COR-L47 (cell line): ENCODE measurements around the gene CALM3.
"Not testable (repeated sequence)": the region's sequence is repeated elsewhere in the genome, so short reads cannot be mapped to it uniquely, and the experiment has no call there.

Experiments
- DNase-seq: peaks from one replicate; lab custom pipeline; 2025; lab: John Stamatoyannopoulos, UW

CALM3 gene

GRCh38 chr19:46615966-46616365, 14.8 kb downstream of the CALM3 start:
- DNase-seq, result no peak

- DNase-seq, result peak; percentile 70
These were observed 15.6 kb downstream of the CALM3 start for GRCh38 chr19:46616631-46617322.

GRCh38 chr19:46617601-46618000, 16.5 kb downstream of the CALM3 start:
- no peak for DNase-seq

- peak; percentile 58 for DNase-seq
These were observed 17.6 kb downstream of the CALM3 start for GRCh38 chr19:46618670-46619231.

- DNase-seq, result no peak
These were observed 19.1 kb downstream of the CALM3 start for GRCh38 chr19:46620267-46620666.

- DNase-seq, result no peak
These were observed 19.6 kb downstream of the CALM3 start for GRCh38 chr19:46620716-46621115.

GRCh38 chr19:46621191-46622117, 20.3 kb downstream of the CALM3 start:
- no peak for DNase-seq

GRCh38 chr19:46622118-46622446, 21.0 kb downstream of the CALM3 start:
- no peak for DNase-seq

- no peak for DNase-seq
These were observed 22.9 kb downstream of the CALM3 start for GRCh38 chr19:46623915-46624502.

GRCh38 chr19:46624958-46625661, 24.0 kb downstream of the CALM3 start, which contains the start of gene PTGIR:
TSS of gene PTGIR (minus strand) at chr19:46625089. CDS start at chr19:46624225, 864 bp downstream.
- no peak for DNase-seq

- DNase-seq, result no peak
These were observed 24.6 kb downstream of the CALM3 start for GRCh38 chr19:46625731-46626130.

GRCh38 chr19:46626446-46626845, 25.3 kb downstream of the CALM3 start:
- no peak for DNase-seq

GRCh38 chr19:46628970-46629369, 27.8 kb downstream of the CALM3 start:
- DNase-seq, result not testable (repeated sequence)

GRCh38 chr19:46629546-46630025, 28.5 kb downstream of the CALM3 start:
- DNase-seq, result no peak

- no peak for DNase-seq
These were observed 29.6 kb downstream of the CALM3 start for GRCh38 chr19:46630586-46631205.

- DNase-seq, result no peak
These were observed 30.4 kb downstream of the CALM3 start for GRCh38 chr19:46631481-46631880.

- no peak for DNase-seq
These were observed 32.0 kb downstream of the CALM3 start for GRCh38 chr19:46633130-46633529.

GRCh38 chr19:46634045-46634655, 33.0 kb downstream of the CALM3 start:
- peak; percentile 49 for DNase-seq

GRCh38 chr19:46634656-46635218, 33.6 kb downstream of the CALM3 start:
- peak; percentile 82 for DNase-seq
